ENCODE data around the gene SBF2. TPM values are rescaled to one million over a fixed set of nuclear protein-coding genes. Genes with fewer than 3 reads are reported as not detected.

Gene SBF2
- total RNA-seq, 1 experiment from 2014 or later, result 30.2 TPM

GRCh38 chr11:9817191-9817590, 476.8 kb downstream of the SBF2 start:
- Mint-ChIP-seq H3K27ac (peak overlapping the region in 1 of 3 experiments; percentile 73; a peak in 1 of 7 replicates), H3K27me3 (ENCODE audit: low read depth) (no peaks in the 10 kb centered on the region), H3K36me3 (ENCODE audit: insufficient read depth in 1 of 3, low read depth in 3 of 3) (no peaks in the 10 kb centered on the region; a peak in 2 of 7 replicates), H3K4me1 (peaks cover 30 to 38% of the 10 kb centered on the region in 2 experiments), H3K4me3 (no peak overlapping the region), H3K9me3 (no peaks in the 10 kb centered on the region)
- Histone ChIP-seq H2BK15ac (ENCODE audit: low read depth, low read length) (no peak overlapping the region), H3K23me2 (ENCODE audit: insufficient read length, low read depth, low read length, poor library complexity, severe bottlenecking) (no peaks in the 10 kb centered on the region), H3K9me3 (ENCODE audit: control insufficient read depth, low read depth, low read length) (no peaks in the 10 kb centered on the region), H2BK20ac (ENCODE audit: low read depth, low read length, poor library complexity, severe bottlenecking) (no peak overlapping the region), H3K27me3 (ENCODE audit: insufficient read depth, low read length) (no peaks in the 10 kb centered on the region), H4K8ac (replicated peaks; ENCODE audit: insufficient read length, low read depth, low read length) (no peak overlapping the region), H3K4ac (ENCODE audit: low read depth, low read length) (no peak overlapping the region), H3T11ph (ENCODE audit: low read length) (no peak overlapping the region), H3K23ac (ENCODE audit: insufficient read length, low read depth, low read length) (no peak overlapping the region), H3K4me1 (ENCODE audit: insufficient read depth, low read length) (peaks cover 2% of the 10 kb centered on the region; the same call in 1 of the 2 replicates), H2AFZ (ENCODE audit: low read length) (no peak overlapping the region), H3K27ac (ENCODE audit: insufficient read length, low read depth, low read length) (no peak overlapping the region), H3K79me2 (ENCODE audit: insufficient read depth, low read length) (no peaks in the 10 kb centered on the region), H4K91ac (ENCODE audit: insufficient read length, low read depth, low read length) (no peak overlapping the region), H2AK5ac (ENCODE audit: insufficient read length, low read length) (no peak overlapping the region), H2BK5ac (ENCODE audit: insufficient read length, low read length) (no peak overlapping the region), H3K14ac (ENCODE audit: insufficient read depth, low read length) (no peak overlapping the region), H2BK120ac (ENCODE audit: low read depth, low read length, poor library complexity, severe bottlenecking) (no peak overlapping the region), H2BK12ac (ENCODE audit: insufficient read length, low read depth, low read length) (no peak overlapping the region), H3K9ac (ENCODE audit: extremely low read depth, insufficient read length, low read length) (no peak overlapping the region), H4K20me1 (ENCODE audit: control insufficient read depth, insufficient read depth, insufficient read length) (no peaks in the 10 kb centered on the region), H3K18ac (ENCODE audit: insufficient read length, low read depth, low read length) (no peak overlapping the region), H3K4me2 (ENCODE audit: insufficient read depth, insufficient read length, low read length) (no peak overlapping the region), H3K79me1 (ENCODE audit: insufficient read depth, low read depth, low read length, poor library complexity, severe bottlenecking) (no peaks in the 10 kb centered on the region), H4K5ac (ENCODE audit: insufficient read length, low read depth, low read length) (no peak overlapping the region), H3K56ac (ENCODE audit: insufficient read length, low read depth, low read length) (no peak overlapping the region)
- DNase-seq, result no peak
- no peak for TF ChIP-seq CTCF (conservative IDR thresholded peaks at IDR 0.05)
- WGBS (ENCODE audit: extremely low coverage, insufficient read length, low lambda C conversion rate), result no CpG with 5 or more reads among the region's 1 CpG

Data from H9 (cell line).